Ovary (tissue), 9 donors: ENCODE results near the gene IGFBPL1. TPM values are rescaled to one million over a fixed set of nuclear protein-coding genes. Genes with fewer than 3 reads are reported as not detected.
A peak's percentile ranks its signal among the peaks of the same experiment; 100 is the strongest.

Source experiments
- DNase-seq, 5 donors: peaks; one replicate each; pipeline ENCODE4 v3.0.0-alpha.2; 2019 to 2020
- H3K27ac ChIP-seq, 2 donors: fragments of 200-600 bp; one replicate each; pipeline versions ENCODE4 v1.5.1 to v1.8.0; 2019 to 2022
- H3K27me3 ChIP-seq: fragments of 200-600 bp; one replicate; pipeline ENCODE4 v1.8.0; 2022
- H3K36me3 ChIP-seq: fragments of 200-600 bp; sonication (generic); one replicate; pipeline ENCODE4 v1.5.1; 2019
- H3K4me1 ChIP-seq: one replicate; pipeline ENCODE4 v1.8.1; 2013; ENCODE audit warnings: mild to moderate bottlenecking, moderate library complexity; ENCODE audit not compliant: insufficient read depth
- H3K4me3 ChIP-seq: fragments of 200-600 bp; sonication (generic); one replicate; pipeline ENCODE4 v1.5.1; 2017
- H3K9me3 ChIP-seq, 2 donors: fragments of 200-600 bp in 1 of 2; sonication (generic) in 1 of 2; one replicate each; pipeline versions ENCODE4 v1.5.1 to v1.8.1; 2013 to 2019; ENCODE audit warnings: mild to moderate bottlenecking in 1 of 2, moderate library complexity in 1 of 2
- EP300 ChIP-seq: sonication (generic); formaldehyde crosslinking; IDR thresholded peaks from one replicate; pipeline ENCODE4 v1.6.1; 2017; ENCODE audit warnings: antibody characterized with exemption
- POLR2A ChIP-seq: fragments of 450-650 bp; IDR thresholded peaks from one replicate; pipeline ENCODE4 v1.6.1; 2017; ENCODE audit warnings: antibody characterized with exemption, mild to moderate bottlenecking, moderate library complexity
- WGBS, 3 donors: extraction: QIAGEN DNeasy Blood & Tissue Kit in 1 of 3; methylation state at CpG; one replicate each; pipeline versions ENCODE4 v1.1.5 to v1.1.7; 2013 to 2017; 5-methylcytosine and 5-hydroxymethylcytosine counted together
- intact Hi-C, 4 donors: fragments of 100-400 bp; cut with DNase I; formaldehyde crosslinking; loops; one replicate each; pipeline versions ENCODE4 v1.11.0 to v1.15.1; 2022 to 2023
- polyA plus RNA-seq, 2 donors: library from polyadenylated mRNA; stranded (reverse); fragments of 200-250 nt in 1 of 2; fragments of 350-450 nt in 1 of 2; fragmentation: Illumina TruSeq in 1 of 2; extraction: RNeasy Lipid Tissue Mini Kit (QIAGEN cat#74804) in 1 of 2; gene quantifications; one replicate each; pipeline ENCODE4 v1.2.3, GENCODE V29; 2013 to 2014
- total RNA-seq, 7 donors: library from RNA; depleted of rRNA in 2 of 7; stranded (reverse); fragments of >200 nt in 2 of 7; fragmentation: NEBNext Ultra II Directional in 3 of 7; extraction: Animal tissue kit (Norgen Biotek cat#: 25700) in 3 of 7; gene quantifications; one replicate each; pipeline versions ENCODE4 v1.1.0 to v1.2.4, GENCODE V29; 2016 to 2023
- TF ChIP-seq, protein P1 (sequence below), 3 donors: fragments of 450-650 bp in 2 of 3; fragments of 200-600 bp in 1 of 3; IDR thresholded peaks; one replicate each; pipeline versions ENCODE4 v1.5.1 to v1.8.0; 2016 to 2022; ENCODE audit warnings: antibody characterized with exemption in 3 of 3, mild to moderate bottlenecking in 1 of 3
- donor health status: DM: no; HTN: no; CAD: no; lungs with moderate emphysema.
- donor health status: DM: no; HTN: no; CAD: no.
- donor health status: Bipolar disorder and iron deficiency.
- donor health status: DM: yes; HTN: yes; CAD: no.
- donor health status: DM: no; HTN: no; CAD: no.
- donor health status: DM: yes; HTN: yes; CAD: no.

The IGFBPL1 gene
- total and polyA plus RNA-seq, 9 donors: 0.28 to 0.42 (median 0.31) TPM; not detected in 6

DNA sequence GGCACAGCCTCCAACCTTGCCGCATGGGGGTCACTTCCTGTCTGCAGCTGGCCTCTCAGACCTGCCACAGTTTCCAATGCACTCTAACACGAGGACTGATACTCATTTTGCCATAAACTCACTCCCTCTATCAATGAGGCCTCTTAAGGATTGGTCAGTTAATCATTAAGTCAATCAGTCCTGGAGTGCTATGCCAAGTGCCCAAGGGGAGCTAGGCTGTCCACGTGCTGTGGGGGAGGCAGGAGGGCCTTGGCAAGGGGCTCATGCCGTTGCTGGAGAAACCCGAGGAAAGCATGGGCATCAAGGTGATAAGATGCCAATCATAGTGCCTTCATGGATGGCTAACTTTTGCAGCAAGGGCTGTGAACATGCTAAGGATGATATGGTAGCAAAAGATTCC lies 33.4 kb downstream of the IGFBPL1 start:
- DNase-seq: no peak
- Histone ChIP-seq H3K27ac (no peak overlapping the region), H3K9me3 (no peaks in the 10 kb centered on the region), H3K4me3 (no peak overlapping the region), H3K4me1 (peaks cover 18% of the 10 kb centered on the region), H3K27me3 (no peaks in the 10 kb centered on the region), H3K36me3 (no peaks in the 10 kb centered on the region)
- intact Hi-C loops: loop anchor here in 1 of 4 donors (10.0 kb wide), 1 partner anchor 476 kb away; no protein-coding TSS in a partner anchor
- TF ChIP-seq POLR2A (no peak), EP300 (no peak)
- TF ChIP-seq, protein P1, sequence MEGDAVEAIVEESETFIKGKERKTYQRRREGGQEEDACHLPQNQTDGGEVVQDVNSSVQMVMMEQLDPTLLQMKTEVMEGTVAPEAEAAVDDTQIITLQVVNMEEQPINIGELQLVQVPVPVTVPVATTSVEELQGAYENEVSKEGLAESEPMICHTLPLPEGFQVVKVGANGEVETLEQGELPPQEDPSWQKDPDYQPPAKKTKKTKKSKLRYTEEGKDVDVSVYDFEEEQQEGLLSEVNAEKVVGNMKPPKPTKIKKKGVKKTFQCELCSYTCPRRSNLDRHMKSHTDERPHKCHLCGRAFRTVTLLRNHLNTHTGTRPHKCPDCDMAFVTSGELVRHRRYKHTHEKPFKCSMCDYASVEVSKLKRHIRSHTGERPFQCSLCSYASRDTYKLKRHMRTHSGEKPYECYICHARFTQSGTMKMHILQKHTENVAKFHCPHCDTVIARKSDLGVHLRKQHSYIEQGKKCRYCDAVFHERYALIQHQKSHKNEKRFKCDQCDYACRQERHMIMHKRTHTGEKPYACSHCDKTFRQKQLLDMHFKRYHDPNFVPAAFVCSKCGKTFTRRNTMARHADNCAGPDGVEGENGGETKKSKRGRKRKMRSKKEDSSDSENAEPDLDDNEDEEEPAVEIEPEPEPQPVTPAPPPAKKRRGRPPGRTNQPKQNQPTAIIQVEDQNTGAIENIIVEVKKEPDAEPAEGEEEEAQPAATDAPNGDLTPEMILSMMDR (IDR thresholded peaks at IDR 0.05): no peak
- WGBS, 3 donors: 45 to 55% (median 52%) methylated on average over 5 of the region's 5 CpGs

DNA sequence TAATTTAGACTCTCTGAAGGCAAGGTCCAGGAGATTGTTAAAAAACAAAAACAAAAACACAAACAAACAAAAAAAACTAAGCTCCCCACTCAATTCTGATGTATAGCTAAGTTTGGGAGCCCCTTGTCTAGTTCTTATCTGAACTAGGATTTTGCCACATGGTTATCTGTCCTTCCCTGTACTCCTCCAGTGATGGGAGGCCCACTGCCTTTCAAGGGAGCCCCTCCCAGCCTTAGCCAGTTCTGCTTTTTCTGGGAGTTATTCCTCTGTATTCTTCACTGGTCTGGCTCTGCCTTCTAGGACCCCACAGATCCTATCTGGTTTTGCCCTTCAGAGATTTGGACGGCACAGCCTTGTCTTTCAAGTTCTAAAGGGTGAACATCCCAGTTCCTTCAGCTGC lies 33.8 kb downstream of the IGFBPL1 start:
- DNase-seq: no peak
- Histone ChIP-seq H3K27ac (peak overlapping the region in 1 of 2 donors; percentile 62), H3K9me3 (no peaks in the 10 kb centered on the region), H3K4me1 (peaks cover 18% of the 10 kb centered on the region), H3K36me3 (no peaks in the 10 kb centered on the region), H3K27me3 (no peaks in the 10 kb centered on the region), H3K4me3 (no peak overlapping the region)
- TF ChIP-seq, protein P1 (IDR thresholded peaks at IDR 0.05): no peak
- no peak for TF ChIP-seq EP300
- WGBS, 3 donors: 73 to 85% (median 78%) methylated on average over 1 of the region's 1 CpG
- intact Hi-C loops: loop anchor here in 1 of 4 donors (10.0 kb wide), 1 partner anchor 476 kb away; no protein-coding TSS in a partner anchor

DNA sequence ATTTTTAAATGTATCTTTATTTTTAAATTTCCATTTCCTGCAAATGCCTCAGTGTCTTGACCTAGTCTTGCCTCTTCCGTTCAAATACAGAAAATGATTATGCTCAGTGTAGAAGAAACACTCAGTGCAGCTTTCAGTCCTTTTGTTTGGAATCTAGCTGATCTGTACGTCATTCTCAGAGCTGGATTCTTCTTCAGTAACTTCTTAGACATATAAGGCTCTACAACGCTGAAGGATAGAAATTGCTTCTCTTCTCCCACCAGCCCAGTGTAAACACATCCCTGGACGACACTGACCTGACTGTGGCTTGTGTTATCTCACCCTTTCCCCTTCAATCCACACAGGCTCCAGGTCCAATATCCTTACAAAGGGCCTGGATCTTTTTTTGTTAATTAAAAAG lies 34.9 kb downstream of the IGFBPL1 start:
- no peaks in the 10 kb centered on the region for H3K27me3 ChIP-seq
- H3K36me3 ChIP-seq: no peaks in the 10 kb centered on the region
- no peak overlapping the region for H3K4me3 ChIP-seq
- intact Hi-C loops: no loop called here
- WGBS, 3 donors: 5 to 10% (median 7%) methylated on average over 4 of the region's 4 CpGs
- H3K4me1 ChIP-seq: peaks cover 18% of the 10 kb centered on the region
- TF ChIP-seq POLR2A (no peak), EP300 (no peak)
- TF ChIP-seq, protein P1 (IDR thresholded peaks at IDR 0.05): no peak
- H3K27ac ChIP-seq: peak overlapping the region in 1 of 2 donors; percentile 62
- H3K9me3 ChIP-seq: peaks cover 0 to 3% of the 10 kb centered on the region in 2 donors
- DNase-seq: no peak

DNA sequence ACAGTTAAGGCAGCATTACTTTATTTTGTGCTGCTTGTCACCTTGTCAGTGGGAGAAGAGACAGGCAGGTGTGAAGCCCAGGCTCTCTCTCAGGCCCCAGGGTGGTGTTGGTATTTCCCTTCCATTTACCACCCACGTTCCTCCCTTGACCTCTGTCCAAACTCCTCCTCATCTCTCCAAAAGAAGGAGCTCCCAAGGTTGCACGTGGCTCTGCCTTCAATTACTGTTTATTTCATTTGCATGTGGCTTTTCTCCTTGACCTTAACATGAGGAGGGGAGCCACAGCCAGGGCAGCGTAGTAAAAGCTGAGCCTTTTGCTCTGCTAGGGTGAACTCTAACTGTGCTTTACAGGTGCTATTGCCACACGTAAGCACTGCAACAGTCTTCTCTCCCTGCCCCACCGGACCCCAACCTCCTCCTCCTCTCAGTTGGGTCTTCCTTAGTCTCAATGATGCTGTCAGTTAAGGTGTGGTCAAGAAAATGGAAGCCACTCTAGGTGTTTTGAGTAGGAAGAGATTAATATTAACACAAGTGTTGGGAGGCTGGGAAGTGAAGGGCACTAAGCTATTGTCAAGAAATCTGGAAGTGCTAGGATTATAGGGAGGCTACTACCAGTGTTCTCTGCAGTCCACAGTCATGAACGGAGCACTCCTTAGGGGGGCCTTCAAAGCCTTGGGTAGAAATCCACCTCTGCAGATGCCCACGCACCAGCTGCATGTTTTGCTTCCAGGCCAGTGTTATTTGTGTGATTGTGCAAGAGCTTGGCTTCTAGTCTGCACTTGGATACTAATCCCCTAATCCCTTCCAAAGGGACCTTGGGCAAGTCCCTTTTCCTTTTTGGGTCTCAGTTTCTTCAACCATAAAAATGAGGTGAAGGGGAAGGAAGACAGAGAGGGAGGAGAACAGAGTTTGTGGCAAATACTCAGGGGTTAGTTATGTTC lies 35.7 kb downstream of the IGFBPL1 start:
- intact Hi-C loops: no loop called here
- TF ChIP-seq EP300: no peak
- TF ChIP-seq POLR2A: no peak
- TF ChIP-seq, protein P1 (IDR thresholded peaks at IDR 0.05): no peak
- H3K27me3 ChIP-seq: no peaks in the 10 kb centered on the region
- peaks cover 0 to 3% of the 10 kb centered on the region in 2 donors for H3K9me3 ChIP-seq
- peak overlapping the region; percentile 28 to 62 for H3K27ac ChIP-seq
- WGBS, 3 donors: 19 to 27% (median 24%) methylated on average over 7 of the region's 7 CpGs
- no peak overlapping the region for H3K4me3 ChIP-seq
- no peaks in the 10 kb centered on the region for H3K36me3 ChIP-seq
- peak in 4 of 5 donors; percentile 41 to 64 (median 52) for DNase-seq
- H3K4me1 ChIP-seq: peaks cover 18% of the 10 kb centered on the region
